HG03159 (cell line): ENCODE results near the gene NAGK.
A peak's percentile ranks its signal among the peaks of the same experiment; 100 is the strongest.
"Not testable (repeated sequence)": the region's sequence is repeated elsewhere in the genome, so short reads cannot be mapped to it uniquely, and the experiment has no call there.

Experiments used
- ATAC-seq: cut with Tn5 transposase; IDR thresholded peaks from one replicate; pipeline ENCODE4 v1.9.1; 2021; ENCODE audit warnings: mild to moderate bottlenecking, moderate library complexity; ENCODE audit not compliant: unreplicated experiment

The NAGK gene

DNA sequence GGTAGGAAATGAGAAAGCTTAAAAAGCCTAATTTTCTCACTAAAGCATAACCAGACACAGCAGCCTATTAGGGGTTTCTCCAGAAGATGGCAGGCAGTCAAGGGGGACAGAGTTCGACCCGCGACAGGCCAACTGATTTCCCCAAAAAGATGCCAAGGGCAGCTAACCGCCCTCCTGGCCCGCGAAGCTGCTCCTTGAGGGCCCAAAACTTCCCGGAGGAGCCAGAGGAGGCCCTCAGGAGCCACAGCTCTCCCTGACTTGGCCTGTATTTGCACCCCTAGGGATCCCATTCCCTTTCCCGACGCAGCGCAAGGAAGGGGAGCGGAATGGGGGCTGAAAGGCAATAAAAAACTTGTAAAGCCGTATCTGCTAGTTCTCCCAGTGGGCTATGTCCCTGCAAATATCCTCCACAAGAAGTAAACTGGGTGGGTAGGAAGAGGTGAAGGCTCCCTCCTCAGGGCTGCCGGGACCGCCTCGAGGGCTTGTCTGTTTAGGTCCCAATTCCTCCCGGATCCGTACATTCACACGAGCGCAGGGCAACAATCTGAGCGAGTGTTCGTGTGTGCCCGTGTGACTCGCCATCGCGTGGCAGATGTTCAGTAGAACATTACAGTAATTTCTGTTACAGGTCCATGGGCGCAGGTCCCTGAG is 756 bp upstream of the NAGK start:
- ATAC-seq = peak; percentile 3

DNA sequence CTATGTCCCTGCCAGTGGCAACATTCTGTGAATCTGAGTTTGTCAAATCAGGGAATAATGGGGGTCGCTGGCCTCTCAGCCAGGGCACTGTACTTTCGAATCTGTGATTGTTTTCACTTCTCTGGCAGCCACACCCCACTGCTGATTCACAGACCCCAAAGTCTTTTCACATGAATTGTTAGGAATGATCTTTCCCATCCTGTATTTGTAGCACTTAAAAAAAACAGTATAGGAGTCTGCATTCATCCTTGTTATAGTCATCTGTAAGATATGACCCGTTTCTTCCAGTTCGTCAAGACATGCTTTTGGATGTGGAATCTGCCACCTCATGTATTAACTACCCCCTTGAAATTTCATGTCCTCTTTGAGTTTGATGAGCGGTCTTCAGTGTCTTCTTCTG is 928 bp downstream of the NAGK start:
- no peak for ATAC-seq

DNA sequence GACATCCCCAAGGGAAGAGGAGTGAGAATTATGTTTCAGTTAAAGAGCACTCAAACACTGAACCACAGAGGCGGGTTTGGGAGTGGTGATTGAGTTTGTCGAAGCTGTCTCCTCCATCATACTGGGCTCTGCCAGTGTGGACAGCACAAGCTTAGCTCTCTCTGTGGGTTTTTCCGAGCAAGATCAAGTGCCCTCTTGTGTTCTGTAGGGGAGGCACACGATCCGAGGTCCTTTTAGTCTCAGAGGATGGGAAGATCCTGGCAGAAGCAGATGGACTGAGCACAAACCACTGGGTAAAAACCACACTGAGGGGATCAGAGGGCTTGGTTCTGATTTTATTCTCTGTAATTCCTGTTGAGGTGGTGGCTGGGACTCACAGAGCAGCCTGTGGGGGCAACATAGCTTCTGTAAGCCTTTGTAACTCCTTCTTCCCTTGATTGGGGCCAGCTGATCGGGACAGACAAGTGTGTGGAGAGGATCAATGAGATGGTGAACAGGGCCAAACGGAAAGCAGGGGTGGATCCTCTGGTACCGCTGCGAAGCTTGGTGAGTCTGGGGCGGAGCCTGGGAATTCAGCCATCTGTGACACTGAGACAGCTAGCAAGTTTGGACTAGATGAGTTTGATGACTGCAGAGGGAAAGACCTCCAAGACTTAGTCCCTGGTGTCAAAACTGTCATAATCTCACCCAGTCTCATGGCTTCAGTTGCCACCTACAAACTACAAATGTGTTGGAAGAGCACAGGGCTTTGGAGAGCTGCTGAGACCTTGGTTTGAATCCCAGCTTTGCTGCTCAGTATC is 2.0 kb downstream of the NAGK start:
- no peak for ATAC-seq

DNA sequence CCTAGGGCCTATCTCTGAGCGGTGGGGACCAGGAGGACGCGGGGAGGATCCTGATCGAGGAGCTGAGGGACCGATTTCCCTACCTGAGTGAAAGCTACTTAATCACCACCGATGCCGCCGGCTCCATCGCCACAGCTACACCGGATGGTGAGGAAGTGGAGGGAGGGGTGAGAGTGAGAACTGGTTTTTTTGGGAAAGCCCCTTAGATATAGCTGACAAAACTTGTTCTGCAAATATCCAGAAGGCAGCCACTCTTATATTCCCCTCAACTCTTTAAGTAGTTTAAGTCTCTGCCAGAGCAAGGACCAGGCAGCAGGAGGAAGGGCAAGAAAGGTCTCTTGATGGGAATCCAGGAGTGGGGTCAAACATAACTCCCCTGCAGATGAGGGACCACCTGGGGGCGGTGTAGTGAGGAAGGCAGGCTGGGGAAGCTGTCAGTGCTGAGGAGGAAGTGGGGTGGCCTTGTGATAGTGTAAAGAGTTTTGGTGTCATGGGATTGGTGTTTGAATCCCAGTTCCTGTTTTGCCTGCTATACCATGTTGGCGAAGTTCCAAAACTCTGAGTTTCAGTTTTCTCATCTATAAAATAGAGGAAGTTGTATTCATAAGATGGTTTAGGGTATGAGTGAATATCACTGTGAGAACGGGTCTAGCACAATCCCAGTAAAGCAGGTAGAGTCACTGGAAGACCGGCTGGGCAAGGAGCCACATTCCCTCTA is 3.4 kb downstream of the NAGK start:
- peak; percentile 40 for ATAC-seq

DNA sequence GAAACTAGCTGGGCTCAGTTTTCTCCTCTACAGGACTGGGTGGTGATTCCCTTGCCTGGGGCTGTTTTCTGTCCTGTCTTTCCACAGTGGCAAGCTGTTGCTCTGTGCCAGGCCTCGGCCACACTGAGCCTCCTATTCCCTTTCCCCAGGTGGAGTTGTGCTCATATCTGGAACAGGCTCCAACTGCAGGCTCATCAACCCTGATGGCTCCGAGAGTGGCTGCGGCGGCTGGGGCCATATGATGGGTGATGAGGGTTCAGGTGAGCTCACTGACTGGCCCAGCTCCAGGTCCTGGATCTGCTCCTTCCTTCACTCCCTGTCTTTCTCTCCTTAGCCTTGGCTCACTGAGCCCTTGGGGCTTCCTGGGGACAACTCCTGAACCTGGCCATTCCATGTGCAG is 4.0 kb downstream of the NAGK start:
- ATAC-seq = no peak

DNA sequence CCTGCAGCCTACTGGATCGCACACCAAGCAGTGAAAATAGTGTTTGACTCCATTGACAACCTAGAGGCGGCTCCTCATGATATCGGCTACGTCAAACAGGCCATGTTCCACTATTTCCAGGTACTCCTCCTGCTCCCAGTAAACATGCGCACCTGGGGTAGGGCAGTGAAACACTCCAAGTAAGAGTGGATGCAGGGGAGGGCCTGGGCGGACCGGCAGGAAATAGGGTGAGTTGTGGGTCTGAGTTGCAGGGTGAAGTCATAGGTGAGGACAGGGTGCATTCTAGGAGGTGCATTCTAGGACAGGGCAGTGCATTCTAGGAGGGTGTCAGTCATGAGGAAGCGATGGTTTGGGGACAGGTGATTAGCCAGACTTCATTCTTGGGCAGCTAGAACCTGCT is 5.0 kb downstream of the NAGK start:
- no peak for ATAC-seq

DNA sequence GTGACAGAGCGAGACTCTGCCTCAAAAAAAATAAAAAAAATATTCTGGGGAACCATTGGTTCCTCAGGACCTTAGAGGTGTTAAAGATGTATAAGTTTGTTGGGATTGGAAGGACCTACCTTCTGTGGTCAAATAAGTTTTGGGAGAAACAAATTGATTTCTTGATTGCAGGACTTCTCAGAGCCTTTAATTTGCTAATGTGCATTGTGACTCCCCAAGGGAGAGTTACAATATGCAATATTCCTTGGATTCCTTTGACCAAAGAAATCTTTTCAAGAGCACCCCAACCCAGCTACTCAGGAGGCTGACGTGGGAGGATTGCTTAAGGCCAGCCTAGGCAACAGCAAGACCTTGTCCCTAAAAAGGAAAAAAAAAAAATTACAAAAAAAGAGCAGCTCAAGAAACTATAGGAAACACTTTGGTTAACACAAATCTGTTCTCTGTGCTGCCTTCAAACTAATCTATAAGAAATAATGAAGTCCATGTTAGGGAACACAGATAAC is 6.5 kb downstream of the NAGK start:
- ATAC-seq = no peak

DNA sequence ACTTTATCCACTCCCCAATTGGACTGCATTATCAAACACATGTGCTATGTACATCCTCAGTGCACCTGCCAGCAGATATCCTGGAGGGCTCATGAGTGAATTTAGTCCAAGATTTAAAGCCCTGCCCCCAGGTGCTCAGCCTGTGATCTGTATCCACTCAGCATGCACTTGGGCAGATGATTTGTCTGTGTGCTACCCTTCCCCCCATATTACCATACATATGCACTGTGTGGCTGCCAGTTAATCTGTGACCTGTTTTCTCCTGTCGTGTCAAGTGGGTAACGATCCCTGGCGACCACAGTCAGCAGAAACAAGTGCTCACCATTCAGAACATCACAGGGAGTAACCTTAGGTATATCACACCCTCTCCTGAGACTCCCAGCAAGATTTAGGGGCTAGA is 10.2 kb downstream of the NAGK start:
- no peak for ATAC-seq

DNA sequence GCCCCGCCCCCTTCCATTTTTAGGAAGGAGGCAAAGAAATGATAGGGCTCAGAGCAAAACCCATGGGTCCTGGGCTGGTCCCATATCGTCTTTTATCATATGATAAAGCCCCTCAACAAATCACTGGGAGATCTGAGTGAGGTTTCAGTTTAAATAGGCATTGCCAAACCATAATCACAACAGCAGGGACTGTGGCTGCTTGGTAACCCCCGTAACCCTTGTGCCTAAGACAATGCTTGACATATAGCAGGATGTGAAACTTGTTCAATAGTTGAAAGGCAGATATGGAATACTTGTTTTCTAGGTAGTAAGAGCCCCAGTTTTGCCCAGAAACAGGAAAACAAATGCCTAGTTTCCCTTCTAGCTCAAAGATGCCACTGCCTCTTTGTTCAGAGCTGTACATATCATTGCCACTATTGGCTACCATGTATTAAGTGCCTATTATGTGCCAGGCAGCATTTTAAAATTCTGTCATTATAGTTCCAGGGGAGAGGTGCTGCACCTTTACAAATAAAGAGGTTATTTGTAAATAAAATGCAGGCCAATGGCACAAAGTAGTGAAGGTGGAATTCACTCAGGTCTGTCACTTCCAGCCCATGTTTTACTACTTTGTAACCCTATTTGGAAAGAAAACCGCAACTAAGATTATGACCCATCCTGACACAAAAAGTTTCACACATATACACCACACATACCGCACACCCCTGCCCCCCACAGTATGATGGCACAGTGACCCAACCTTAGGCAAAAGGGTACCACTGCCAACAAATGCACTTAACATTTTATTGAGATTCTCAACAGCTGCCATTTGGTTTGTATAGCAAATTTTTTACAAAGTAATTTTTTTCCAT is 14.2 kb downstream of the NAGK start:
- no peak for ATAC-seq

DNA sequence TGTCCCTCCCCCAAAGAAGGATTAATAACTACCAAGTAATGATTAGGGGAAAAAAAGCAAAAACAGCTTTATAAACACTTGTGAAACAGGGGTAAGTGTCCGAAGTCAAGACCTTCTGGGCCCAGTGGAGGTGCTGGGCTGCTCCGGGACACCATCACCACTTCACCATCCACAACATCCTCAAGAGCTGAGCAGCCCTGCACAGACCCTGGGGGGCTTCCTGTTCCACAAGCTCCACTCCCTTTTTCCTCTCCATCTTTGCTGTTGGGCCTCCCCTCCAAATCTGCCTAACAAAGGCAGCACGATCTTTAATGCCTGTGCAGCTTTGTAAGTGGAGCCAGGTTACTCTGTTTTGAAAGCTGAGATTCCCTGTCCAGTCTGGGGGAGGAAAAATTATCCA is 14.8 kb downstream of the NAGK start:
- not testable (repeated sequence) for ATAC-seq

DNA sequence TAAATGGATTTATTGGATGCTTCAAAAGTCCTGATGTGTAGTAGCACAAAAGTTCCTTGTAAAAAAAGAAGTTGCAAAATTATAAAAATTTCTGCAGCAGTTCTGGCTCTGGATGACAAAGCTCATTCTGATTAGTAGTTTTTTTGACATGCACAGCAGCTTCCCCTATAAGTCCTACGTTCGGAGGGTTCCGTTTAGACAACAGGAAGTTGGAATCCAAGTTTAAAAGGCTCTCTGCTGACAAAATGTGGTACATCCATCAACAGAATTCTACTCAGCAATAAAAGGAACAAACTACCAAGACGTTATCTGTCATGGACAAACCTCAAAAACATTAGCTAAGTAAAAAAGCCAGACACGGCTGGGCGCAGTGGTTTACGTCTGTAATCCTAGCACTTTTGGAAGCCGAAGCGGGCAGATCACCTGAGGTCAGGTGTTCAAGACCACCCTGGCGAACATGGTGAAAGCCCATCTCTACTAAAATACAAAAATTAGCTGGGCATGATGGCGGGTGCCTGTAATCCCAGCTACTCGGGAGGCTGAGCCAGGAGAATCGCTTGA is 15.4 kb downstream of the NAGK start:
- ATAC-seq = not testable (repeated sequence)

DNA sequence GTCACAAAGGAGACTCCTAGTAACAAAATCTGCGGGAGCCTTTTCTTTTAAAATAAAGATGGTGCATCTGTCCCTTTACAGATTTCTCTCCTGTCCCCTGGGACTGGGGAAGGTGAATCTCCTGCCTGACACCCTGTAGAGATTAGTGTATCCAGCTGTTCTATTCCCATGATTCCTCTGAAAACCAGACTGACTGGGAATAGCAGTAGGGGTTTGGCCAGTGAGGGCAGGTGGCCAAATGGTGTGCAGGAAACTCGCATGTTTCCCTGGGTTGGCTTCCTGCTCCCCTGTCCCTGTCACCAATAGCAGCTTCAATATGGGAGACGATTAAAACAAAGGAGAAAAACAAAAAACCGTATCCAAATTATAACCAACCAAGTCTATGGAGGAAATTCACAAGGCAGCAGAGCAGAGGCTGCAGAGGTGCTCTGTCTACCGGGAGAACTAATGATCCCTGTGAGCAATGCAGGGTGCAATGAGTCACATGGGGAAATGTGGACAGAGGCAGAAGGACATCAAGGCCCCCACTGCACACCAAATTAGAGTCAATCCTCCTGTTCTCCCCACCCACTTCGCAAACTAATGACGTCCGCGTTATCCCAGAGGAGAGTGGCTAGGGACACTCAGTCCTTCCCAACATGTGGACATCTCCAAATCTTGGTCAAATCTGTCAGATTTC is 17.0 kb downstream of the NAGK start:
- ATAC-seq = not testable (repeated sequence)

DNA sequence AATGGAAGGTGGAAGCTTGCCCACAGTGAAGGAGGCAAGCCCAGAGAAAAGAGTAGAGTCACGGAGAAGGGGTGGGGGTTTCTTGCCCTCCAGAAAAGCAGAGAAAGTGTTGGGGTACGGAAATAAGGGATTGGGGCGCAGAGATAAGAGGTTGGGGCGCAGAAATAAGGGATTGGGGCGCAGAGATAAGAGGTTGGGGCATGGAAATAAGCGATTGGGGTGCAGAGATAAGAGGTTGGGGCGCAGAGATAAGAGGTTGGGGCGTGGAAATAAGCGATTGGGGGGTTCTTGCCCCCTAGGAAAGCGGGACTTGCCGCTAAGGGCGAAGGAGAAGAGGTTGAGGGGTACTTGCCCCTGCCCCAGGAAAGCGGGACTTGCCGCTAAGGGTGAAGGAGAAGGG is 21.0 kb downstream of the NAGK start:
- not testable (repeated sequence) for ATAC-seq

DNA sequence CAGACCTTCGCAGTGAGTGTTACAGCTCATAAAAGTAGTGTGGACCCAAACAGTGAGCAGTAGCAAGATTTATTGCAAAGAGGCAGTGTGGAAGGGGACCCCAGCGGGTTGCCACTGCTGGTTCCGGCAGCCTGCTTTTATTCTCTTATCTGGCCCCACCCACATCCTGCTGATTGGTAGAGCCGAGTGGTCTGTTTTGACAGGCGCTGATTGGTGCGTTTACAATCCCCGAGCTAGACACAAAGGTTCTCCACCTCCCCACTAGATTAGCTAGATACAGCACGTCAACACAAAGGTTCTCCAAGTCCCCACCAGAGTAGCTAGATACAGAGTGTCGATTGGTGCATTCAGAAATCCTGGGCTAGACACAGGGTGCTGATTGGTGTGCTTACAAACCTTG is 23.4 kb downstream of the NAGK start:
- ATAC-seq = not testable (repeated sequence)

DNA sequence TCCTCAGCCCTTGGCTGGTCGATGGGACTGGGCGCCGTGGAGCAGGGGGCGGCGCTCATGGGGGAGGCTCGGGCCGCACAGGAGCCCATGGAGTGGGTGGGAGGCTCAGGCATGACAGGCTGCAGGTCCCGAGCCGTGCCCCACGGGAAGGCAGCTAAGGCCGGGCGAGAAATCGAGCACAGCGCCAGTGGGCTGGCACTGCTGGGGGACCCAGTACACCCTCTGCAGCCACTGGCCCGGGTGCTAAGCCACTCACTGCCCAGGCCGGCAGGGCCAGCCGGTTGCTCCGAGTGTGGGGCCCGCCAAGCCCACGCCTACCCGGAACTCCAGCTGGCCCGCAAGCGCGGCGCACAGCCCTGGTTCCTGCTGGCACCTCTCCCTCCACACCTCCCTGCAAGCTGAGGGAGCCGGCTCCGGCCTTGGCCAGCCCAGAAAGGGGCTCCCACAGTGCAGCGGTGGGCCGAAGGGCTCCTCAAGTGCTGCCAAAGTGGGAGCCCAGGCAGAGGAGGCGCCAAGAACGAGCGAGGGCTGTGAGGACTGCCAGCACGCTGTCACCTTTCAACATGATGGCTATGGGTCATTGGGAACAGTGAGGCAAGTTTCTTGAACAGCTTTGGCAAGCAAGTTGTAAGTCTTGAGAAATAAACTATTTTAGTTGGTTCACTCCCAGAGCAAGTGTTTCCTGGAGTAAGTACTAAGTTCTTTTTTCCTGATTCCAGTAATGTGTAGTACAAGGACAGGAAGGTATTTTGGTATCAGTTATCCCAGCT is 24.2 kb downstream of the NAGK start:
- not testable (repeated sequence) for ATAC-seq

DNA sequence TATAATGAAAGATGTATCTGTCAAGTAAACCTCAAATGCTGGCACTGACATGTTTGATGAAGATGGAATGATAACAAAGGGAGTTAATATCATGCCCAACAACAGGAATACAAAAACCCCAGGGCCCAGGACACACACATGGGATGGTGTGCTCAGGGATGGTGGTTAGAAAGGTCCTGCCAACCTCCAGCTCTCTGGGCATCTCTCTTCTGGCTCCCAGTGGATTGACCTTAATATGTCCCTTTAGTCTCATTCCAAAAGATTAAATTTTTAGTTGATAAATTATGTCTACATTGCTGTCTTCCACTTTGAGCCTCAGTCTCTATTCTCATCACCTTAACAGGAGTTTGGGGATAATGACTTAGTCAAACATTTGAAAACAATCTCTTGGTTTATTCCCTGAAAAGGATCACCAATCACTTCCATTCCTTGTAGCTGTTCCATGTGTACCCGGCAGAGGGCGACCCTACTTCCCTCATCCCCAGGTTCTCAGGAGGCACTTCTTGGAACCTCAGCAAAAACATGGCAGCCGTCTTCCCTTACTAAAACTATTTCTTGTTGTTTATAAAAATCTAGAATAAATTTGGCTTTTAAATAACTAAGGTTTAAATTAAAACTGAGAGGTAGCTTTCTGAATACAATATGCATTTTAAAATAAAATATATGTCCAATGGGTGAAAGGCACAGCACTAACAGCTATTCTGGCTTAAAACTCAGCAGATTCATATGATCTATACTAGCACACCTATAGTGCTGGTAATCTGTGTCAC is 31.9 kb downstream of the NAGK start:
- no peak for ATAC-seq

DNA sequence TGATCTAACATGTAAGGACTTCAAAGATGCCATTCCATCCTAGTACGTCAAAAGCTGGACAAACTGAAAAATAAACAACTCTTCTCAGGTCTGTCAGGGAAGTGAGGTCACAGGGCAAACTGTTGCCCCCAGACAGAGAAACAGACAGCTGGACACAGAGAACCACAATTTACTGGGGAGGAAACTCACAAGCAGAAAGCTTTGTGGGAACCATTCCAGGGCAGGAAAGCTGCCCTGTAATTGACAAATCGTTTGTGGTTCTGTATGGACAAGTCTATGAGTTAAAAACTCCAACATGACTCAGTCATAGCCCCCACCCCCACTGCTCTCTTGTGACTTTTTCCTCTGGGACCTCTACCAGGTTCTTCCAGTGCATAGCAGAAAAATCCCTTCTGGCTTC is 33.2 kb downstream of the NAGK start:
- no peak for ATAC-seq

DNA sequence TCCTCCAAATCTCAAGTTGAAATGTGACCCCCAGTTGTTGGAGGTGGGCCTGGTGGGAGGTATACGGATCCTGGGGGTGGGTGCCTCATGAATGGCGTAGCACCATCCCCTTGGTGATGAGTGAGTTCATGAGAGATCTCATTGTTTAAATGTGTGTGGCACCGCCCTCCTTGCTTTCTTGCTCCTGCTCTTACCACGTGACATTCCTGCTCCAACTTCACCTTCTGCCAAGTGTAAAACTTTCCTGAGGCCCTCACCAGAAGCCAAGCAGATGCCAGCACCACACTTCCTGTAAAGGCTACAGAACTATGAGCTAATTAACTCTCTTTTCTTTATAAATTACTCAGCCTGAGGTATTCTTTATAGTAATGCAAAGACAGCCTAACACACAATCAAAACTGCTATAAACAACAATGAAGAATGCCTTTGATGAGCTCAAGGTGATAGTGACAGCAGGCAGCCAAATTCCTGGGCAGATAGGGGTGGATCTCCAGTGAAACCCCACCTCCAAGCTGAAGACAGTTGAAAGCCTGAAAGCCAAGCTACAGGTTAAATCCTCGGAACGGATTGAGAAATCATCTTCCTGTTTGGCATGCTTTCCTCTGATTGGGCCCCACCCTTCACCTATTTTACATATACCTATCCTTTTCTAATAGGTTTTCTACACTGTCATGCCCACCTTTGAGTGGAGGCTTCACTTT is 34.7 kb downstream of the NAGK start:
- no peak for ATAC-seq
